Measurements from ENCODE around the gene SLC5A1. TPM values are rescaled to one million over a fixed set of nuclear protein-coding genes. Genes with fewer than 3 reads are reported as not detected.
"Not testable (repeated sequence)": the region's sequence is repeated elsewhere in the genome, so short reads cannot be mapped to it uniquely, and the experiment has no call there.

Gene SLC5A1
- total and polyA plus RNA-seq, 2 of the 13 experiments (the other 11 are each of a cell fraction or from before 2014, with no cell fraction given), result not detected

- ATAC-seq; FAIRE-seq; H4K20me1 ChIP-seq (ENCODE audit: insufficient read depth, low read length); H3K27me3 ChIP-seq (ENCODE audit: control insufficient read depth in 1 of 2, insufficient read depth in 2 of 2, low read length in 2 of 2); intact Hi-C loops (cut with micrococcal nuclease; ENCODE audit: unreplicated experiment); H2AFZ ChIP-seq (ENCODE audit: low read length); H3K4me2 ChIP-seq (ENCODE audit: low read depth, low read length); H3K9me3 ChIP-seq (ENCODE audit: low read length); H3K79me2 ChIP-seq (ENCODE audit: insufficient read depth, low read length); CTCF ChIA-PET (ENCODE audit: low intra/inter-chr PET ratio, low total read pairs); POLR2A ChIA-PET; H3K4me3 ChIP-seq (replicated peaks in 1 of 3; ENCODE audit: insufficient read depth in 1 of 3, low read depth in 2 of 3, low read length in 3 of 3); H3K27ac ChIP-seq (ENCODE audit: extremely low read length, insufficient read depth, low read length); H3K9ac ChIP-seq (ENCODE audit: insufficient read depth, low read depth, low read length); DNase-seq (ENCODE audit: low spot score); BruUV-seq (replicated peaks); H3K36me3 ChIP-seq (replicated peaks in 1 of 2; ENCODE audit: control insufficient read depth in 1 of 2, insufficient read depth in 2 of 2, low read length in 2 of 2); in situ Hi-C loops (cut with HindIII; ENCODE audit: extremely low pct_ligation_motif_present, low pct_unique_long_range_greater_than_20kb); H3K4me1 ChIP-seq (ENCODE audit: insufficient read depth, low read length): not testable (repeated sequence)
- 16% methylated on average over 7 of the region's 7 CpGs for WGBS (ENCODE audit: low lambda C conversion rate)
Measured at GRCh38 chr22:32150647-32151046, 107.6 kb downstream of the SLC5A1 start.

GRCh38 chr22:32151641-32152040 lies 108.6 kb downstream of the SLC5A1 start:
- in situ Hi-C loops (cut with HindIII; ENCODE audit: extremely low pct_ligation_motif_present, low pct_unique_long_range_greater_than_20kb); ATAC-seq; H3K36me3 ChIP-seq (replicated peaks in 1 of 2; ENCODE audit: control insufficient read depth in 1 of 2, insufficient read depth in 2 of 2, low read length in 2 of 2); FAIRE-seq; POLR2A ChIA-PET; H4K20me1 ChIP-seq (ENCODE audit: insufficient read depth, low read length); H3K79me2 ChIP-seq (ENCODE audit: insufficient read depth, low read length); BruUV-seq (replicated peaks); CTCF ChIA-PET (ENCODE audit: low intra/inter-chr PET ratio, low total read pairs); DNase-seq (ENCODE audit: low spot score); H3K4me1 ChIP-seq (ENCODE audit: insufficient read depth, low read length); H3K27ac ChIP-seq (ENCODE audit: extremely low read length, insufficient read depth, low read length); H3K4me3 ChIP-seq (replicated peaks in 1 of 3; ENCODE audit: insufficient read depth in 1 of 3, low read depth in 2 of 3, low read length in 3 of 3); intact Hi-C loops (cut with micrococcal nuclease; ENCODE audit: unreplicated experiment); H3K9ac ChIP-seq (ENCODE audit: insufficient read depth, low read depth, low read length); H3K9me3 ChIP-seq (ENCODE audit: low read length); H2AFZ ChIP-seq (ENCODE audit: low read length); H3K27me3 ChIP-seq (ENCODE audit: control insufficient read depth in 1 of 2, insufficient read depth in 2 of 2, low read length in 2 of 2); H3K4me2 ChIP-seq (ENCODE audit: low read depth, low read length): not testable (repeated sequence)
- WGBS (ENCODE audit: low lambda C conversion rate), result 15% methylated on average over 6 of the region's 6 CpGs

GRCh38 chr22:32154727-32155126 lies 111.7 kb downstream of the SLC5A1 start:
- intact Hi-C loops (cut with micrococcal nuclease; ENCODE audit: unreplicated experiment); H3K9me3 ChIP-seq (ENCODE audit: low read length): not testable (repeated sequence)

GRCh38 chr22:32157632-32158031 lies 114.6 kb downstream of the SLC5A1 start:
- CTCF ChIA-PET (ENCODE audit: low intra/inter-chr PET ratio, low total read pairs); POLR2A ChIA-PET; FAIRE-seq; ATAC-seq; H3K9ac ChIP-seq (ENCODE audit: insufficient read depth, low read depth, low read length); H3K4me1 ChIP-seq (ENCODE audit: insufficient read depth, low read length); intact Hi-C loops (cut with micrococcal nuclease; ENCODE audit: unreplicated experiment); in situ Hi-C loops (cut with HindIII; ENCODE audit: extremely low pct_ligation_motif_present, low pct_unique_long_range_greater_than_20kb); DNase-seq (ENCODE audit: low spot score); H3K36me3 ChIP-seq (replicated peaks in 1 of 2; ENCODE audit: control insufficient read depth in 1 of 2, insufficient read depth in 2 of 2, low read length in 2 of 2); H3K9me3 ChIP-seq (ENCODE audit: low read length); H3K4me3 ChIP-seq (replicated peaks in 1 of 3; ENCODE audit: insufficient read depth in 1 of 3, low read depth in 2 of 3, low read length in 3 of 3); H2AFZ ChIP-seq (ENCODE audit: low read length); H4K20me1 ChIP-seq (ENCODE audit: insufficient read depth, low read length); BruUV-seq (replicated peaks); H3K79me2 ChIP-seq (ENCODE audit: insufficient read depth, low read length); H3K4me2 ChIP-seq (ENCODE audit: low read depth, low read length); H3K27ac ChIP-seq (ENCODE audit: extremely low read length, insufficient read depth, low read length): not testable (repeated sequence)
- peaks cover 0 to 12% of the 10 kb centered on the region in 2 experiments; a peak in 2 of 5 replicates for H3K27me3 ChIP-seq (ENCODE audit: control insufficient read depth in 1 of 2, insufficient read depth in 2 of 2, low read length in 2 of 2)
- WGBS (ENCODE audit: low lambda C conversion rate), result 1% methylated on average over 5 of the region's 5 CpGs

More at GRCh38 chr22:32154727-32155126, 111.7 kb downstream of the SLC5A1 start:
- FAIRE-seq; H3K4me2 ChIP-seq (ENCODE audit: low read depth, low read length); H3K4me1 ChIP-seq (ENCODE audit: insufficient read depth, low read length); H3K4me3 ChIP-seq (replicated peaks in 1 of 3; ENCODE audit: insufficient read depth in 1 of 3, low read depth in 2 of 3, low read length in 3 of 3); H2AFZ ChIP-seq (ENCODE audit: low read length); H4K20me1 ChIP-seq (ENCODE audit: insufficient read depth, low read length); POLR2A ChIA-PET; H3K27ac ChIP-seq (ENCODE audit: extremely low read length, insufficient read depth, low read length); DNase-seq (ENCODE audit: low spot score); CTCF ChIA-PET (ENCODE audit: low intra/inter-chr PET ratio, low total read pairs); in situ Hi-C loops (cut with HindIII; ENCODE audit: extremely low pct_ligation_motif_present, low pct_unique_long_range_greater_than_20kb); H3K36me3 ChIP-seq (replicated peaks in 1 of 2; ENCODE audit: control insufficient read depth in 1 of 2, insufficient read depth in 2 of 2, low read length in 2 of 2); H3K9ac ChIP-seq (ENCODE audit: insufficient read depth, low read depth, low read length); H3K79me2 ChIP-seq (ENCODE audit: insufficient read depth, low read length); ATAC-seq; BruUV-seq (replicated peaks): not testable (repeated sequence)
- H3K27me3 ChIP-seq (ENCODE audit: control insufficient read depth in 1 of 2, insufficient read depth in 2 of 2, low read length in 2 of 2), result peaks cover 0 to 12% of the 10 kb centered on the region in 2 experiments; a peak in 1 of 5 replicates
- WGBS (ENCODE audit: low lambda C conversion rate), result 6% methylated on average over 4 of the region's 4 CpGs

All from HepG2 (cell line).